Stimulated activated CD4-positive, alpha-beta T cell treated with anti-CD3 and anti-CD28 coated beads, Interleukin-2, amount 100 ng/mL, for 24 hours (primary cell): ENCODE data around the gene GAB1.

Experiments
- DNase-seq, 2 donors: peaks; one replicate each; pipeline ENCODE4 v3.0.0-alpha.2; 2020

The GAB1 gene

DNA sequence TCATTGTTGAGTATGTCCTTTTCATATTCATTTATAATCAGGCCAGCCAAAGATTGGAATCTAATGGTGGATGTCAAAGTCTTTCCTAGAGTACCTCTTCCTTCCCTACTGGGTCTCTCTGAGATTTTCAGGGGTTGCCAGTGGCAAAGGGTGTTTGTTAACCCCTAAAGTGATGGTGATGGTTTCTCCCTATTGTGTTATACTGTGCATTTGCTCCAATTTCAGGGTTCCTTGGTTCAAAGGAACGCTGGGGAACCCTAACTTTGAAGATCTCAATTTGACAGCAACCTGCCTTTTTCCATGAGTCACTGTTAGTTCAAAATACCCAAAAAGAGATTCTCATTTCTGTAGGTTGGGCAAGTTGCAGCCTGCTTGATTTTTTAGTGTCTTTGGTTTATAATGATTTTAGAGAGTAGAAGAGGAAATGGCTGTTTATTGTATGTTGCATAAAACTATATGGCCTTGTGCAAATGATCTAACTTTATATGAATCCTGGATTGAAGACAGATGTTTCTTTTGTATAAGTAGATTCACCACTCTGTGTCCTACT is 23.0 kb downstream of the GAB1 start:
- DNase-seq = no peak

DNA sequence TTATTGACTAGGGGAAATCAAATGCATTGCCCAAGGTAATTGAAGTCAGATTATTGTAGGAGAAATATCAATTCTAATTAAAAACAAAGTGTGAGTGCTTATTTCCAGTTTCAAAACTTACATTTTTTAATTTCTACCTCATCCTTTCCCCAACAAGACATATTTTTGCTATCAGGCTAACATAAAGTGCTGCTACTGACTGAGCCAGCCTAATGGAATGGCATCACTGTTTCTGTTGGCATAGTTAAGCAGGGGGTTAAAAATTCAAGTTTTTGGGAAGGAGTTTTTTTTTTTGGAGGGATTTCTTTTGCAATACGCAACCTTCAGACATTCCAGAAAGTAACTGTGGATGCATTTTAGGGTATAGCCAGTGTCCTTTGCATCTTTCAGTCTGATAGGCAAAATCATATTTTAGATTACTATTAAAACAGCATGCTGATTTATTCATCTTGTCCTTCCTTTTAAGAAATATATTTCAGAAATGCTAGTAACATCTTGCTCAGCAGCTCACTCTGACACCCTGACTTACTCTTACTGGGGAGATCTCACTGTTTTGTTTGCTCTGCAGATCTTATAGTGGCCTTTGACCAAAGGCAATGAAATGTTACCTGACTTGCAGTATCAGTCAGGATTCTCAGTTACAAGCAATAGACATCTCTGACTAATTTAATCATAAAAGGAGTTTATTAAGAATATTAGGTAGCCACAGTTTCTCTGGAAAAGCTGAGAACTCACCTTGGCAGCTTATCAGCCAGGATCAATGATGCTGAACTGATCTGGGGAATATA is 24.4 kb downstream of the GAB1 start:
- DNase-seq = no peak

DNA sequence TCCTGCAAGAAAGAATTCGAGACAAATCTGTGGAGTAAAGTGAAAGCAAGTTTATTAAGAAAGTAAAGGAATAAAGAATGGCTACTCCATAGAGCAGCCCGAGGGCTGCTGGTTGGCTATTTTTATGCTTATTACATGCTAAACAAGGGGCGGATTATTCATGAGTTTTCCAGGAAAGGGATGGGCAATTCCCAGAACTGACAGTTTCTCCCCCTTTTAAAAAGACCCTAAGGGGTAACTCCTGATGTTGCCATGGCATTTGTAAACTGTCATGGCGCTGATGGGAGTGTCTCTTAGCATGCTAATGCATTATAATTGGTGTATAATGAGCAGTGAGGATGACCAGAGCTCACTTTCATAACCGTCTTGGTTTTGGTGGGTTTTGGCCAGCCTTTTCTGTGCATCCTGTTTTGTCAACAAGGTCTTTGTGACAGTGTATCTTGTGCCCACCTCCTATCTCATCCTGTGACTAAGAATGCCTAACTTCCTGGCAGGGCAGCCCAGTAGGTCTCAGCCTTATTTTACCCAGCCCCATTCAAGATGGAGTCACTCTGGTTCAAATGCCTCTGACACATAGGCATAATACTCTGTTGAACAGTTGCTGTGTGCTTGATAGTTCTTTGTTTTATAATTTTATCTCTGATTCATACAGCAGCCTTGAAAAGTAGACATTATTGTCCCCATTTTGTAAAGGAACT is 25.8 kb downstream of the GAB1 start:
- DNase-seq = no peak

DNA sequence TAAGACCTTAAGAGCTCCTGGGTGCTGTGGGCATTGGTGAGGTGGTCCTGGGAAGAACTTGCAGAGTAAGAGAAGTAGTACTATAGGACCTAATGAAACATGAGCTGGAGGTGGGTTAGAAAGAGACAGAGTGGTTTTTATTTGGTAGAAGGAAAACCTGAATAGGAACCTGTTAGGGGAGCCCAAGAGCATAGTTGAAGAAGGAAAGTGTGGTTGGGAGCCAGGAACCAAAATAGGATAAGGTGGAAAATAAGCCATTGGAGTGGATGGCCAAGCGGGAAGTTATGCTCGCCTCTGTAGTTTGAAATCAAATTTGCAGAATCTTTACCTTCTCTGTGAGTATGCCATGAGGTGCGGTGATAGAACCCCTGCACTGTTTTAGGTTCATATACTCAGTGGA is 26.7 kb downstream of the GAB1 start:
- no peak for DNase-seq

DNA sequence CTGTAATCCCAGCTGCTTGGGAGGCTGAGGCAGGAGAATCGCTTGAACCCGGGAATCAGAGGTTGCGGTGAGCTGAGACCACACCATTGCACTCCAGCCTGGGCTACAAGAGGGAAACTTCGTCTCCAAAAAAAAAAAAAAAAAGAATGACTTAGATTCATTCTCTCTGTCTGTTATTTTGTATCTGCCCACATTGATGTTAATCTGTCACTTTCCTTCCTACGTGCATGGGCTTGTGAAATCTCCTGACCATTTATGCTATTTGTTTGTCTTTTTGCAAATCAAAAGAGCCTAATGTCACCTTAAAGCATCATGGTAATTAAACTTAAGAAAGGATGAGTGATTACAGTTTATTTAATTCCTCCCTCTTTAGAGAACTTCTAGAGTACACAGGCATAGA is 27.4 kb downstream of the GAB1 start:
- DNase-seq = no peak

DNA sequence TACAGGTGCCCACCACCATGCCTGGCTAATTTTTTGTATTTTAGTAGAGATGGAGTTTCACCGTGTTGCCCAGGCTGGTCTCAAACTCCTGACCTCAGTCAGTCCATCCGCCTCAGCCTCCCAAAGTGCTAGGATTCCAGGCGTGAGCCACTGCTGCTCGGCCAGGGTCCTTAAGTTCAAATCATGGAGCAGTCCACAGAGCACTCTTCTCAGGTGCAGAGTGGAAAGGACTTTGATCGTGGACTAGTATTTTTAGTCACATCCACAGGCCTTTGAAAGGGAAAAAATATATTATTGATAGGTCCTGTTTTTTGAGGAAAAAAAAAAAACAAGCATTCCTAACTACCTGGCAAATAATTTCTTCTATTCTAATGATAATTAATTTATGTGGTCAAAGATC is 31.2 kb downstream of the GAB1 start:
- DNase-seq = no peak

DNA sequence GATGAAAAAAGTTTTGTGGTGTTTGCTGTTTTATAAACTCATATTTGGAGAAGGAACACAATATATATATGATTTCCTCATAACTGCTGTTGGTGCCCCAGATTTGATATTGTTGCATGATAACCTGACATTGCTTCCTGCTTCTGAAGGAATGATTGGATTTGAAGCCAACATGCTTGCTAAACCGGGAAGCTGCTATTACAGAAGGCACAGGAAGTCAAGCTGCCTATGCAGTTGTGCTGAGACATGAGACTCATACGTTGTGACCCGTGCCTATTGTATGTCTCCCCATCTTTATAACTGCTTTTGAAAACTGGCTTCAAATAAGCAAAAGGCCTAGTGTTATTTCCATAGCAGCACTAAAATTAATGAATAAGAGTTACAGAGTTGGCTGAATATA is 32.9 kb downstream of the GAB1 start:
- no peak for DNase-seq

DNA sequence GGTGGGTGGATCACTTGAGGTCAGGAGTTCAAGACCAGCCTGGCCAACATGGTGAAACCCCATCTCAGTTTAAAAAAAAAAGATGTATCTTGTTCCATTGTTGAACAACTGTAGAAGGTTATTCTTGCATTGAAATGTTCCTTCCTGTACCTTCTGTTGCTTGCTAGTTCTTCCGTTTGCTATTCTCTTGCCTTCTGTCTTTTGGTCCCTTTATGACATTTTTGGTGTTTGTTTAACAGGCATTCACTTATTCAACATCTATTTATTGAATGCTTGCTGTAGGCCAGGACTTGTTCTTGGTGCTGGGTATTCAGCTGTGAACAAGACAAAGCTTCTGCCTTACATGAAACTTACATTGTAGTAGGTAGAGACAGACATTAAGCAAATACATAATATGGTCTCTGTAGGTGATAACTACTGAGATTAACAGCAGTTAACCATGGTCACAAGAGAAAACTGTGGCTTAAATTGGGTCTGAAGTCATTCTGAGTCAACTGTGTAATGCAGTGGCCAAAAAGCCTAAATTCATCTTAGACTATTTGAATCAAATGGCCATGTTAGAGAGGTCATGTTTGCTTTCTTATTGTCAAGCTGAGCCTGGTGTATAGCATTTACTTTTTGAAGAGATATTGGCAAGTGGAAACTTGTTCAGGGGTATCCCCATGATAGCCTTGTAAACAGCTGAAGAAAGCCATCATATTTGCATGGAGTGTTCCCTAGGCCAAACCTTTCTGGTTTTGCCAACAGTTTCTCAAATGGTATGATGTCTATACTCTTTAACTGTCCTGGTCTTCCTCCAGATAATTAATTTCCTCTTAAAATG is 35.6 kb downstream of the GAB1 start:
- no peak for DNase-seq

DNA sequence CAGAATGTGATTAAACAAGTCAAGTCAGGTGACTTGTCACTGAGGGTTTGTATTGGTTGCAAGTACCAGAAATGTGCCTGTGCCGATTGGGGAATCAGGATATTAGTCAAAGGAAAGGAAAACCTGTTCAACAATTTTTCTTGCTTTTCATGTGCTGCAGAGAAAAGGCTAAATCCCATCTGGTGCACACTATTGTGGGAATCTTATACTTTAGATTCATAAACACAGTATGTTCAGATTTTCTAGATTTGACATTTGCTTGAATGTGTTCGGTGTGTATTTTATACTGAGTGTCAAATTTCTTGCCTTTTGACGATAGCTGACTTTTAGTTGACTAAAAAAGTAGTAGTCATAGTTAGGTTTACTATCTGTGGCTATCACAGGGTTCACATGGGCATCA is 37.6 kb downstream of the GAB1 start:
- no peak for DNase-seq

DNA sequence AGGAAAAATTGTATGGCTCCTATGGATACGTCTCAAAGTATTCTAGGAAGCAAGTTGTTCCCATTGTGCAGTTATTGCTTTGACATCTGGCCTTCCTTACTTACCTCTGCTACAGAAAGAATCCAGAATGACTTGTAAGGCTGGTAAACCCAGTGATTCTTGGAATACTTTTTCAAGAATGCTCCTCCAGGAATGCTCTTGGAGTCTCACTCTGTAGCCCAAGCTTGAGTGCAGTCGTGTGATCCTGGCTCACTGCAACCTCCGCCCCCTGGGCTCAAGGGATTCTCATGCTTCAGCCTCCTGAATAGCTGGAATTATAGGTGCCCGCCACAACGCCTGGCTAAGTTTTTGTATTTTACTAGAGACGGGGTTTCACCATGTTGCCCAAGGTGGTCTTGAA is 38.1 kb downstream of the GAB1 start:
- DNase-seq = no peak

DNA sequence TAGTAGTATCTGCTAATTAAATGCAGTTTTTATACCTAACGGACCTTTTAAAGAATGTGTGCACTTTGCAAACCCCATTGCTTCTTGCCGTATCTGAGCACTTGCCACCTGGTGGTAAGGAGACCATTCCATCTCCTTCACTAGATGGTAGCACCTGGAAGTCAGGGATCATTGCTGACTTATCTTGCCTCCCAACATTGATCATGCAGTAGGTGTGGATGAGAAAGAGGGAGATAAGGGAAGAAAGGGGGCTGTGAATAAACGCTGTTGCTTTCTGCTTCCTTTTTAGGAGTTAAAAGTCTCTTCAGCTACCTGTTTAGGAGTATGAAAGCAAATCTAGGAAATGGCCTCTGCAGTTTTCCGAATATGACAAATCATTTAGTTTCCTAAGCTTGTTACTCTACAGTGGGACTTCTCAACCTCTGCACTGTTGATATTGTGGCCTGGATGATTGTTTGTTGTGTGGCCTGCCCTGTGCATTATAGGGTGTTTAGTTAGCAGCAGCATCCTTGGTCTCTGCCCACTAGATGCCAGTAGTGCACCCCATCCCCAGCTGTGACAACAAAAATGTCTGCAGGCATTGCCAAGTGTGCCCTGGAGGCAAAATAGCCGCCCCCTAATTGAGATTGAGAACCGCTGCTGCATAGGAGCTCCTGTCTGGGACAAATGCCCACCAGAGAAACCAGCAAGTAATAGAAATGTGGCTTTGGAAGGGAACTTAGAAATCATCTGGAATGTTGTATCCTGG is 38.8 kb downstream of the GAB1 start:
- DNase-seq = no peak

DNA sequence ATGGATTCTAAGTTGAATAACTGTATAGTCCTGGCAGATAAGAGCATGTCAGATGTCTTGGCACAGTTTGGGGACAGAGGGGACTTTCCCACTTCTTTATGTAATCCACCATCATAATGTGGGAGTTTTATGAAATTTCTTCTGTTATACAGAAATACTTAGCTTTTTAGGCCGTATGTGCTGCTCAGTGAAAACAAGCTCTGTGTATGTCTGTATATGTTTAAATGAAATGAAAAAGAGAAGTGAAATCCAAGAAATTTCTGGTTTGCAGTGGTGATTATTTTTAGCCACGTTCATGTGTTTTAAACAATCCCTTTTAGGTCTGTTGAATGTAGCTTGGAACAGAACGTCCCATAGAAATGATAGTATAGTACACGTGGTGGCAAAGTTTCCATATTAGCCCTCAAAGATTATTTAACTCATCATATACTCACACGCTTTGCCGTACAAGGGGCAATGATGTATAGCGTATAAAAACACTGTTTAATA is 41.0 kb downstream of the GAB1 start:
- DNase-seq = no peak

DNA sequence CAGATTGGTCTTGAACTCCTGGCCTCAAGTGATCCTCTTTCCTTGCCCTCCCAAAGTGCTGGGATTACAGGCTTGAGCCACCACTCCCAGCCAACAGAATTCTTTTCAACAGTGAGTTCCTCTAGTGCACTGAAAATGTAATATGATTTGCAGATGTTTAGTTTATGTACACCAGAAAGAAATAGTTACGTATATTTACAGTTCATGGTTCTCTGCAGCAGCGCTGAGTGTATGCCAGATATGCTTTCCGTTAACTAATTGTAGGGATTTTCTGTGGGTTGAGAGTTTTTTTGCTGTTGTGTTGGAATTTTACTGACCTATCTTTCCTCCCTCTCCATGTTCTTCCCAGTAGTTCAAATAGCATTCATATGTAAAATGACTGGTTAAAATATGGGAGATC is 44.0 kb downstream of the GAB1 start:
- no peak for DNase-seq

DNA sequence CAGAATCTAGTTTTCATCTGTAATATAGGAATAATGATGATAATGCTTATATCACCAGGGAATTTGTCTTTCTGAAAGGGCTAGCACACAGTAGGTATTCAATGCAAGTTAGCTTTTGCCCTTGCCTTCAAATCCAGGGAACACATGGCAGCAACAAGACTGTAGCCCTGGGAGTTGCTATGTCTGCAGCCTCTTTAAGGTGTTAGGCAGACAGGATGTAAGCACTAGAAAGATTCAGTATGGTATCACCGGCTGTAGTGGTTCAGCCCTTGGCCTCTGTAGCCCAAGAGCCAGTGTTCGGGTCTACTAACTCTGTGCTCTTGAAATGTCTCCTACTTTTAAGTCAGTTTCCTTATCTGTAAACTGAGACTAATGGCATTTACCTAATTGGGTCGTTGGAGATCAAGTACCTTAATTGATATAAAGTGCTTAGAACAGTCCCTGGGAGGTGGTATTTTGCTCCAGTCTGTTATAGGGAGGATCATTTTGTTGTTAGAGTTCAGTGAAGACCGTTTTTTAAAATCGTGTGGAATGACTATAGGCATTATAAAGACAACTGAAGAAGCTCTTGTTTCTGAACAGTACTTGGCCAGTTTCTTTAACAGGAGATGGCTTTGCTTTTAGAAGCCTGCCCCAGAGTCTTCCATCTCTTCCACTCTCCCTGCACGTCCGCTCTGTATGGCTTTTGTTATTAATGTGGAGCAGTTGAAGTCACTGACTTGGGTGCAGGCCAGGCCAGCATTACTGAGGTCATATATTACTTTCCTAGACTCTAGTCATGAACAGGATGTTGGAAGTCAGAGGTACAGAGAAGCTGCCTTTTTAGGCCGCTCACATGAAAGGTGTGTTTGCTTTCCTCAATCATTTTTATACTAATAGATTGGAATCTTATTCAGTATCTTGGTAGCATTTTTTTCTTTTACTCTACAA is 44.8 kb downstream of the GAB1 start:
- DNase-seq = no peak

DNA sequence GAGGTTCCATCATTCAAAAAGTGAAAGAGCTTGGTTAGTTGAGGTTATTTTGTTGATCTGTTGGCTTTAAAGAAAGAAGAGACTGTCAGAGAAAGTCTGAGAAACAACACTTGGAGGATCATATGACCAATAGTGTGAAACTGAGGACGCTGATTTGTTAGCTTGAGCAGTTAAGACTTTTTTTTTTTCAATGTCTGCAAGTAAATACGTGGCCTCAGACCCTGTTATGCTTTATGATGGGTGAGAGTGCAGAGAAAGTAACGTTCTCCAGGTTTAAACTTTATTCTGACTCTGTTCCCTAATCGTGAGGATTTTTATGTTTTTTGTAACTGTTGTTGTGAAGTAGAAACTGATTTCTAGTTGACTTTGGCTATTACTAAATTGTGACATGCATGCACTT is 45.9 kb downstream of the GAB1 start:
- no peak for DNase-seq

DNA sequence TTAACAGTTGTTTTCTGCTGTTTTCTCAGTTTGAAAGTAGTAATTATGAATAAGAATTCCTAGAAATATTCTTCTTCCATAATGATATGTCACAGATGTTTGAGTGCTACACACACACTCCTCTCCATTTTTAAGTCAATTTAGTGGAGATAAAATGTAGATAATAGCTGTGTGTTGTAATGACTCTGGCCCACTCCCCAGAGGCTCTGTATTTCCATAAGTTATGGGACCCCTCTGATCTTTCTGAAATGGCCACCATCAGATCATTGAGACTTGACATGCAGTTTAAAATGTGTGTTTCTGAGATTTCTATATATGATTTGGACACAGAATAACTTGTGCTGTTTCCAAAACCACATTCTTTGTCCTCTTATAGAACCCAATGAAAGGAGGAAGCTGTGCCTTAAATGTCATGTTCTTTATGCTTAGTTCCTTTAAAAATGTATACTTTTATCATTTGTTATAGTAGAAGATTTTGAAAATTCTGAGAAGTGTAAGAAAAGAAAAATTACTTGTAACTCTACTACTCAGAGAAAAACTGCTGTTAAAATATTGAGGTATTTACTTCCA is 46.4 kb downstream of the GAB1 start:
- DNase-seq = no peak

DNA sequence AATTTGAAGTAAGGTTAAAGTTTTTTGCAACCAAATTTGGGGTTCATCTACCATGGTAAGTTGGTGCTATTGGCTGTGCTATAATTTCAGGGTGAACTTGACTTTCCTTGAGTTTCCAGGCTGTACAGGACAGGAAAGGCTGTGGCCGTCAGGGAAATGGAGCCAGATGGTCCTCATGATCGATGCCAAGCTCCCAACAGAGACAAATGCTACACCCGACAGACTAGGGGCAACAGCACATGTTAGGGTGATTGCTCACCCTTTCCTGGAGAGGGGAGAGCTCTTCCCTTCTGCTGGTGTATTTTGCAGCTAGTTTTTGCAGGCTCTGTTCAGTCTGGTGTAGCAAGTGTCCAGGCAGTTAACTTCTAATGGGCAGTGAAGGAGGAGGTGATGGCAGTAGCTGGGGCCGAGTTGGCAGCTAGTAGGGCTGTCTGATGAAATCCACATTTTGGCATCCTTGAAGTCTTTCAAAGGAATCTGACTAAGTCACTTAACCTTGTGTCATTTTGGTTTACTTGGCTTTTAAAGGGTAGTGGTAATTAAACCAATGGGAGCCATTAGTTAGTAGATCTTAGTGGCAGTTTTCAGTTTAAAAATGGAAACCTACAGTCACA is 47.8 kb downstream of the GAB1 start:
- no peak for DNase-seq

DNA sequence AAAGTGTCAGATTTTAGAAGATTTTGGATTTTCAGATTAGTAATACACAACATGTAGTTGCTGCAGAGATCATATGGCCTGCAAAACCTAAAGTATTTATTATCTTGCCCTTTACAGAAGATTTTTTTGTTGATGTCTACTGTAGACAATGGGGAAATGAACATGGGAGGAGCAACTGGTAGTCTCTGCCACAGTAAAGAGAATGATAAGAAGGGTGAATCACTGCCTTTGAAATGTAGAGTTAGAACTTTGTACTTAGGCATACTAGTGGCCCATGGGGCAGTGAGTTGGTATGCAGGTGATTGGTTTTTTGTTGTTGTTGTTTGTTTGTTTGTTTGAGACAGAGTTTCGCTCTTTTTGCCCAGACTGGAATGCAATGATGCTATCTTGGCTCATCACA is 50.1 kb downstream of the GAB1 start:
- DNase-seq = no peak

DNA sequence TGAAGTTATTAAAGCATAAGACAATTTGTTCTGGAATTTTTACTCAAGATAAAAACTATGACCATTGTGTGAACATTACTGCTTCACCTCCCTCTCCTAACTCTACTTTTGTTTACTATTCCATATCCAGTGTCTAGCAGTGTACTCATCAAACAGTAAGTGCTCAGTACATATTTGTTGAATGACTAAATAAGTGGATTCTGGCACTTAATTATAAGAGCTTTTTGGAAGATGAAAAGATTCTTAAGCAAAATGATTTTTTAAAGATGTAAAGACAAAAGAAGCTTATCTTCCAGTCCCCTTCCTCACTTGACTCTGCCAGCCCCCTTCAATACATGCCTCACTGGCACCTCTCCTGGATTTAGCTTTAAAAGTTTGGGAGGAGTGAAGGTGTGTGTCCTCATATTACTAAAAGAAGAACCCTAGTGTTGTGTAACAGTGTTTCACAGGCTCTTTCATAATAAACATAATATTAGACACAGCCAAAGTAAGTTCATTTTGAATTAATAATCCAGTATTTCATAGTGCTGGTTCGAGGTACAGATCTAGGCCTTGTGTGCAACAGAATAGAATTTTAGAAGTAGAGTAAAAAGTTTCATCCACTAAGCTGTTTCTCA is 53.0 kb downstream of the GAB1 start:
- DNase-seq = no peak

DNA sequence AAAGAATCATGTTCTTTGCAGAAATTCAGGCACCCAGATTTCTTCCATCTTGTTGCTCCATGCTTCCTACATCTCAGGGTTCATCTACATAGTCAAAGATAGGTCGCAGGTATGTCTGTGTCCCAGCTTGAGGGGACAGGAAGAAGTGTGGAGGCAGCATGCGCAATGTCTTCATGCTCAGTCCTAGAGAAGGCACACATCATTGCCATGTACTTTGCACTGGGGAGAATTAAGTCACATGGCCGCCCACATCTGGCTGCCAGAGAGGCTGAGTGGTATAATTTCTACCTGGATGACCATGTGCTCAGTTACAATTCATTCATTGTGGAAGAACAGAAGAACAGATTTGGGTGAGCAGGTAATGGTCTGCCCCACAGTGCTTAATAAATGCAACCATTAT is 54.1 kb downstream of the GAB1 start:
- DNase-seq = no peak
